HepG2 (cell line): ENCODE data around the gene SPSB2. TPM values are rescaled to one million over a fixed set of nuclear protein-coding genes. Genes with fewer than 3 reads are reported as not detected.

Source experiments
- ATRX ChIP-seq: sonication (generic); formaldehyde crosslinking; IDR thresholded peaks from 2 replicates; pipeline ENCODE4 v1.4.0; 2020; ENCODE audit warnings: missing genetic modification reagents, borderline replicate concordance
- BHLHE40 ChIP-seq: IDR thresholded peaks from 2 replicates; pipeline ENCODE4 v1.6.1; 2011; ENCODE audit warnings: low read length, improper control_type of control experiment
- BRF2 ChIP-seq: sonication (generic); formaldehyde crosslinking; IDR thresholded peaks from 2 replicates; pipeline ENCODE4 v1.8.1; 2022; ENCODE audit warnings: mild to moderate bottlenecking, missing genetic modification reagents
- HMGXB3 ChIP-seq: sonication (generic); formaldehyde crosslinking; IDR thresholded peaks from 2 replicates; pipeline ENCODE4 v1.4.0; 2020; ENCODE audit warnings: missing genetic modification reagents, borderline replicate concordance
- LCORL ChIP-seq, 2 experiments: fragments of 450-650 bp in 1 of 2; sonication (generic) in 1 of 2; formaldehyde crosslinking in 1 of 2; IDR thresholded peaks; 2 replicates each; pipeline versions ENCODE4 v1.5.0 to v1.6.1; 2017 to 2020; ENCODE audit warnings: antibody characterized with exemption in 1 of 2, missing genetic modification reagents in 1 of 2
- MBNL3 ChIP-seq: fragments of 250-450 bp; sonication (Bioruptor Pico); conservative IDR thresholded peaks from 2 replicates; pipeline ENCODE4 v1.8.0; 2022; ENCODE audit warnings: mild to moderate bottlenecking, inconsistent platforms
- MXD1 ChIP-seq: sonication (generic); formaldehyde crosslinking; IDR thresholded peaks from 2 replicates; pipeline ENCODE4 v1.4.0; 2020; ENCODE audit warnings: mild to moderate bottlenecking, missing genetic modification reagents
- MXD4 ChIP-seq: IDR thresholded peaks from 2 replicates; pipeline ENCODE4 v1.6.1; 2016; ENCODE audit warnings: mild to moderate bottlenecking, missing biosample characterization, missing genetic modification reagents
- NR2F2 ChIP-seq: IDR thresholded peaks from 2 replicates; pipeline ENCODE4 v1.6.1; 2012; ENCODE audit warnings: low read depth, inconsistent platforms, borderline replicate concordance
- SALL2 ChIP-seq: sonication (generic); formaldehyde crosslinking; IDR thresholded peaks from 2 replicates; pipeline ENCODE4 v1.8.1; 2023; ENCODE audit warnings: mild to moderate bottlenecking, missing genetic modification reagents, inconsistent platforms
- STAT5B ChIP-seq: sonication (generic); formaldehyde crosslinking; IDR thresholded peaks from 2 replicates; pipeline ENCODE4 v1.4.0; 2020; ENCODE audit warnings: missing genetic modification reagents
- USF2 ChIP-seq, 2 experiments: sonication (generic) in 1 of 2; formaldehyde crosslinking in 1 of 2; IDR thresholded peaks; 2 replicates each; pipeline versions ENCODE4 v1.5.1 to v1.6.1; 2011 to 2020; ENCODE audit warnings: borderline replicate concordance in 1 of 2, low read depth in 1 of 2, low read length in 1 of 2, mild to moderate bottlenecking in 1 of 2, missing genetic modification reagents in 1 of 2, moderate library complexity in 1 of 2
- ZBTB2 ChIP-seq: sonication (generic); formaldehyde crosslinking; IDR thresholded peaks from 2 replicates; pipeline ENCODE4 v1.8.0; 2022; ENCODE audit warnings: low read depth, missing genetic modification reagents
- ZNF34 ChIP-seq: sonication (generic); formaldehyde crosslinking; IDR thresholded peaks from 2 replicates; pipeline ENCODE4 v1.4.0; 2020; ENCODE audit warnings: mild to moderate bottlenecking, missing genetic modification reagents, borderline replicate concordance
- ZNF674 ChIP-seq: sonication (generic); formaldehyde crosslinking; IDR thresholded peaks from 2 replicates; pipeline ENCODE4 v1.5.0; 2020; ENCODE audit warnings: low read depth, mild to moderate bottlenecking, missing genetic modification reagents
- ZNF747 ChIP-seq: sonication (generic); formaldehyde crosslinking; IDR thresholded peaks from 2 replicates; pipeline ENCODE4 v1.8.1; 2023; ENCODE audit warnings: missing genetic modification reagents, mild to moderate bottlenecking, borderline replicate concordance
- ZNF790 ChIP-seq: sonication (generic); formaldehyde crosslinking; IDR thresholded peaks from 2 replicates; pipeline ENCODE4 v1.8.0; 2022; ENCODE audit warnings: missing genetic modification reagents, mild to moderate bottlenecking, borderline replicate concordance
- ZSCAN29 ChIP-seq: sonication (generic); formaldehyde crosslinking; conservative IDR thresholded peaks from 2 replicates; pipeline ENCODE4 v1.4.0; 2020; ENCODE audit warnings: mild to moderate bottlenecking, missing genetic modification reagents
- polyA plus RNA-seq, 8 experiments: library from polyadenylated mRNA; depleted of rRNA in 3 of 8; stranded (reverse) in 7 of 8; unstranded in 1 of 8; fragments of >200 nt; fragmentation: Illumina TruSeq in 4 of 8; extraction: Trizol in 4 of 8; gene quantifications; 2 replicates each; pipeline versions ENCODE4 v1.2.1 to v1.2.3, GENCODE V29; 2011 to 2016; ENCODE audit warnings: low read depth in 4 of 8, missing spikeins in 1 of 8, mixed read lengths in 1 of 8; ENCODE audit not compliant: insufficient read depth in 1 of 8
- total RNA-seq, 5 experiments: library from RNA; depleted of rRNA; stranded (reverse); fragments of >200 nt; fragmentation: Illumina TruSeq; extraction: Trizol; gene quantifications; 2 replicates each; pipeline ENCODE4 v1.2.3, GENCODE V29; 2016; ENCODE audit warnings: low read depth in 1 of 5

The SPSB2 gene
- total and polyA plus RNA-seq, 2 of the 13 experiments (the other 11 are each of a cell fraction or from before 2014, with no cell fraction given), result 2.0 to 6.2 TPM

- no peak for TF ChIP-seq USF2 (IDR thresholded peaks at IDR 0.05; ENCODE audit: low read depth, low read length)
- TF ChIP-seq USF2 (CRISPR knock-in tag; IDR thresholded peaks at IDR 0.05; ENCODE audit: borderline replicate concordance), result no peak
- no peak for TF ChIP-seq MBNL3 (CRISPR knock-in tag)
- peak; percentile 72; the same call in 1 of the 2 replicates for TF ChIP-seq HMGXB3
- no peak; the same call in 1 of the 2 replicates for TF ChIP-seq MXD4 (CRISPR knock-in tag)
- peak; percentile 62 for TF ChIP-seq ZNF747 (CRISPR knock-in tag)
- TF ChIP-seq SALL2 (CRISPR knock-in tag), result peak; percentile 54; the same call in 1 of the 2 replicates
- 0 out of 2 replicates have a peak, but pooled peaks have one; percentile 61 for TF ChIP-seq ZNF790 (CRISPR knock-in tag)
- TF ChIP-seq ZBTB2, result peak; percentile 55; the same call in 1 of the 2 replicates
- TF ChIP-seq BRF2 (CRISPR knock-in tag), result no peak
- 0 out of 2 replicates have a peak, but pooled peaks have one; percentile 19 for TF ChIP-seq ZNF674 (CRISPR knock-in tag)
- peak; percentile 40; the same call in 1 of the 2 replicates for TF ChIP-seq MXD1 (CRISPR knock-in tag)
- no peak for TF ChIP-seq ATRX (CRISPR knock-in tag)
- TF ChIP-seq ZSCAN29, result no peak
- TF ChIP-seq STAT5B, result no peak
- no peak for TF ChIP-seq NR2F2
- TF ChIP-seq ZNF34 (CRISPR knock-in tag), result no peak
- TF ChIP-seq LCORL (IDR thresholded peaks at IDR 0.05), result no peak
- no peak for TF ChIP-seq LCORL (CRISPR knock-in tag; IDR thresholded peaks at IDR 0.05)
- no peak for TF ChIP-seq BHLHE40
These were observed 5.5 kb downstream of the SPSB2 start, which contains the start of gene TPI1 (continued) for GRCh38 chr12:6867413-6868210.
